ENCODE data around the gene ITPR3. TPM values are rescaled to one million over a fixed set of nuclear protein-coding genes. Genes with fewer than 3 reads are reported as not detected.

ITPR3 gene
- total RNA-seq, 1 experiment from 2014 or later = 103 TPM

DNA sequence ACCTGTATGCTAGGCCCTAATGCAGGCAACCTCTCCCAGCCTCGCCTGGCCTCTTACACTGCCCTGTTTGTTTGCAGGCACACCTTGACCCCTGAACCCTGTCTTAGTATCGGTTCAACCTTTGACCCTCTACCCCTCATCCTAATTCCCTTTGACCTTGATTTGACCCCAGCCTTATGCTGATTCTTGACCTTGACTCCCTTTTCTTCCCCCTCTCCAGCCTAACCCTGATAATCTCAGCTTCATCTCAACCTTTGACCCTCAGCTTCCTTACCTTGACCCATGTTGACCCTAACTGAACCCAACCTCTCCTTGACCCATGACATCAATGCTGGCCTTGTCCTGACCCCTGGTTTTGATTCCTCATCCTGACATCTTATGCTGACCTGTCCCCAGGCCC lies 56.6 kb downstream of the ITPR3 start:
- Histone ChIP-seq H4K20me1 (ENCODE audit: insufficient read depth) (no peaks in the 10 kb centered on the region), H3K36me3 (ENCODE audit: control insufficient read depth in 1 of 2, insufficient read depth in 2 of 2, low read length in 2 of 2) (peaks cover 33 to 55% of the 10 kb centered on the region in 2 experiments; a peak in 3 of 4 replicates), H3K27me3 (ENCODE audit: insufficient read depth, low read length) (no peaks in the 10 kb centered on the region), H3K4me1 (ENCODE audit: control insufficient read depth in 1 of 2, insufficient read depth in 2 of 2, low read length in 2 of 2) (no peaks in the 10 kb centered on the region), H3K79me2 (ENCODE audit: insufficient read depth, low read length) (no peaks in the 10 kb centered on the region), H3K4me3 (replicated peaks in 1 of 2; ENCODE audit: low read depth in 1 of 2, low read length in 2 of 2) (no peak overlapping the region), H3K9me3 (ENCODE audit: control insufficient read depth in 1 of 2, insufficient read depth in 1 of 2, low read depth in 1 of 2, low read length in 2 of 2) (no peaks in the 10 kb centered on the region), H3K27ac (ENCODE audit: low read depth, low read length) (no peak overlapping the region), H3K9me2 (ENCODE audit: insufficient read depth) (no peaks in the 10 kb centered on the region), H3K9ac (ENCODE audit: low read length) (no peak overlapping the region), H3K4me2 (ENCODE audit: low read length) (no peak overlapping the region), H2AFZ (ENCODE audit: low read depth, low read length, poor library complexity, severe bottlenecking) (no peak overlapping the region)
- DNase-seq (ENCODE audit: low read depth, low spot score) = no peak
- CTCF ChIA-PET = no interaction called here
- POLR2A ChIA-PET = no interaction called here
- RAD21 ChIA-PET (ENCODE audit: low non-redundant PET in 1 of 2, low total read pairs in 2 of 2, uncharacterized antibody in 2 of 2, unreplicated experiment in 2 of 2) = no interaction called here
- BruUV-seq (replicated peaks) = no TSS peak
- no peak for ATAC-seq
- TF ChIP-seq, protein P1, sequence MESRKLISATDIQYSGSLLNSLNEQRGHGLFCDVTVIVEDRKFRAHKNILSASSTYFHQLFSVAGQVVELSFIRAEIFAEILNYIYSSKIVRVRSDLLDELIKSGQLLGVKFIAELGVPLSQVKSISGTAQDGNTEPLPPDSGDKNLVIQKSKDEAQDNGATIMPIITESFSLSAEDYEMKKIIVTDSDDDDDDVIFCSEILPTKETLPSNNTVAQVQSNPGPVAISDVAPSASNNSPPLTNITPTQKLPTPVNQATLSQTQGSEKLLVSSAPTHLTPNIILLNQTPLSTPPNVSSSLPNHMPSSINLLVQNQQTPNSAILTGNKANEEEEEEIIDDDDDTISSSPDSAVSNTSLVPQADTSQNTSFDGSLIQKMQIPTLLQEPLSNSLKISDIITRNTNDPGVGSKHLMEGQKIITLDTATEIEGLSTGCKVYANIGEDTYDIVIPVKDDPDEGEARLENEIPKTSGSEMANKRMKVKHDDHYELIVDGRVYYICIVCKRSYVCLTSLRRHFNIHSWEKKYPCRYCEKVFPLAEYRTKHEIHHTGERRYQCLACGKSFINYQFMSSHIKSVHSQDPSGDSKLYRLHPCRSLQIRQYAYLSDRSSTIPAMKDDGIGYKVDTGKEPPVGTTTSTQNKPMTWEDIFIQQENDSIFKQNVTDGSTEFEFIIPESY (IDR thresholded peaks at IDR 0.05; ENCODE audit: extremely low read depth, insufficient replicate concordance, low read length) = no peak
- TF ChIP-seq FOSL1 (IDR thresholded peaks at IDR 0.05; ENCODE audit: low read depth) = no peak
- no peak for TF ChIP-seq SP1 (IDR thresholded peaks at IDR 0.05; ENCODE audit: low read depth)
- TF ChIP-seq JUND (IDR thresholded peaks at IDR 0.05) = no peak
- no peak for TF ChIP-seq SRF (IDR thresholded peaks at IDR 0.05; ENCODE audit: low read depth)
- no peak for TF ChIP-seq ELF1 (IDR thresholded peaks at IDR 0.05; ENCODE audit: borderline replicate concordance, low read depth)
- intact Hi-C loops (cut with micrococcal nuclease) = no loop called here

DNA sequence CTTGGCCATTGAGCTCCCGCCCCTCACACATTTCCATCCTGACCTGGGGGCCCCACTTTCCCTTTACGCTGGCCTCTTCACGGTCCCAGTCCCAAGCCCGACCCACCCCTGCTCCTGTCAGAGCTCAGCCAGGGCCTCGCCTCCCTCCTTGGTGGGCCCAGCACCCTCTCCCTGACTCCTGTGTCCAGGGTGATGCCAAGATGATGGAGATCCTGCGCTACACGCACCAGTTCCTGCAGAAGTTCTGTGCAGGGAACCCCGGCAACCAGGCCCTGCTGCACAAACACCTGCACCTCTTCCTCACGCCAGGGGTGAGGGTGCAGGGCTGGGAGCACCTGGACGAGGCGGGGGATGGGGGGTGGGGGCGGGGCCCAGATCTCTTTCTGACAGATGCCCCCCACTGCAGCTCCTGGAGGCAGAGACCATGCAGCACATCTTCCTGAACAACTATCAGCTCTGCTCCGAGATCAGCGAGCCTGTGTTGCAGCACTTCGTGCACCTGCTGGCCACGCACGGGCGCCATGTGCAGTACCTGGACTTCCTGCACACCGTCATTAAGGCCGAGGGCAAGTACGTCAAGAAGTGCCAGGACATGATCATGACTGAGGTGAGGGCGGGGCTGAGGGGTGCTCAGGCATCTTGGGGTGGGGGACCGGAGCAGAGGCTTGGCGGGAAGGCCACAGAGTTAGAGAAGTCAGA lies 57.3 kb downstream of the ITPR3 start:
- Histone ChIP-seq H3K27me3 (ENCODE audit: insufficient read depth, low read length) (no peaks in the 10 kb centered on the region), H3K36me3 (ENCODE audit: control insufficient read depth in 1 of 2, insufficient read depth in 2 of 2, low read length in 2 of 2) (peaks cover 33 to 59% of the 10 kb centered on the region in 2 experiments; a peak in 3 of 4 replicates), H3K9ac (ENCODE audit: low read length) (no peak overlapping the region), H4K20me1 (ENCODE audit: insufficient read depth) (no peaks in the 10 kb centered on the region), H3K9me3 (ENCODE audit: control insufficient read depth in 1 of 2, insufficient read depth in 1 of 2, low read depth in 1 of 2, low read length in 2 of 2) (no peaks in the 10 kb centered on the region), H3K4me1 (ENCODE audit: control insufficient read depth in 1 of 2, insufficient read depth in 2 of 2, low read length in 2 of 2) (no peaks in the 10 kb centered on the region), H3K79me2 (ENCODE audit: insufficient read depth, low read length) (no peaks in the 10 kb centered on the region), H3K4me2 (ENCODE audit: low read length) (no peak overlapping the region), H2AFZ (ENCODE audit: low read depth, low read length, poor library complexity, severe bottlenecking) (no peak overlapping the region), H3K4me3 (replicated peaks in 1 of 2; ENCODE audit: low read depth in 1 of 2, low read length in 2 of 2) (no peak overlapping the region), H3K9me2 (ENCODE audit: insufficient read depth) (no peaks in the 10 kb centered on the region), H3K27ac (ENCODE audit: low read depth, low read length) (no peak overlapping the region)
- ATAC-seq (no peak), DNase-seq (ENCODE audit: low read depth, low spot score) (no peak)
- ChIA-PET CTCF (no interaction called here), POLR2A (no interaction called here), RAD21 (ENCODE audit: low non-redundant PET in 1 of 2, low total read pairs in 2 of 2, uncharacterized antibody in 2 of 2, unreplicated experiment in 2 of 2) (interaction anchor here in 1 of 2 experiments (0.5 kb wide), 1 partner anchor 90 kb away, joined by 3 read pairs; no protein-coding TSS in a partner anchor)
- intact Hi-C loops (cut with micrococcal nuclease) = no loop called here
- BruUV-seq (replicated peaks) = no TSS peak
- TF ChIP-seq SP1 (IDR thresholded peaks at IDR 0.05; ENCODE audit: low read depth) = no peak
- TF ChIP-seq, protein P2, sequence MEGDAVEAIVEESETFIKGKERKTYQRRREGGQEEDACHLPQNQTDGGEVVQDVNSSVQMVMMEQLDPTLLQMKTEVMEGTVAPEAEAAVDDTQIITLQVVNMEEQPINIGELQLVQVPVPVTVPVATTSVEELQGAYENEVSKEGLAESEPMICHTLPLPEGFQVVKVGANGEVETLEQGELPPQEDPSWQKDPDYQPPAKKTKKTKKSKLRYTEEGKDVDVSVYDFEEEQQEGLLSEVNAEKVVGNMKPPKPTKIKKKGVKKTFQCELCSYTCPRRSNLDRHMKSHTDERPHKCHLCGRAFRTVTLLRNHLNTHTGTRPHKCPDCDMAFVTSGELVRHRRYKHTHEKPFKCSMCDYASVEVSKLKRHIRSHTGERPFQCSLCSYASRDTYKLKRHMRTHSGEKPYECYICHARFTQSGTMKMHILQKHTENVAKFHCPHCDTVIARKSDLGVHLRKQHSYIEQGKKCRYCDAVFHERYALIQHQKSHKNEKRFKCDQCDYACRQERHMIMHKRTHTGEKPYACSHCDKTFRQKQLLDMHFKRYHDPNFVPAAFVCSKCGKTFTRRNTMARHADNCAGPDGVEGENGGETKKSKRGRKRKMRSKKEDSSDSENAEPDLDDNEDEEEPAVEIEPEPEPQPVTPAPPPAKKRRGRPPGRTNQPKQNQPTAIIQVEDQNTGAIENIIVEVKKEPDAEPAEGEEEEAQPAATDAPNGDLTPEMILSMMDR (IDR thresholded peaks at IDR 0.05 in 2 of 3, conservative IDR thresholded peaks at IDR 0.05 in 1 of 3; ENCODE audit: borderline replicate concordance in 1 of 3, insufficient read depth in 1 of 3, low read depth in 2 of 3, low read length in 2 of 3) = no peak
- no peak for TF ChIP-seq SIN3A (IDR thresholded peaks at IDR 0.05; ENCODE audit: low read depth)
- no peak for TF ChIP-seq CEBPB (IDR thresholded peaks at IDR 0.05; ENCODE audit: low read depth)
- TF ChIP-seq TCF7L2 (IDR thresholded peaks at IDR 0.05; ENCODE audit: borderline replicate concordance, extremely low read depth, insufficient read depth, insufficient read length) = no peak
- TF ChIP-seq ZNF274 (IDR thresholded peaks at IDR 0.05; ENCODE audit: low read depth, low read length) = no peak
- no peak for TF ChIP-seq ZFX (IDR thresholded peaks at IDR 0.05)
- TF ChIP-seq POLR2AphosphoS5 (IDR thresholded peaks at IDR 0.05; ENCODE audit: low read depth, low read length) = no peak
- no peak for TF ChIP-seq EZH2phosphoT487 (IDR thresholded peaks at IDR 0.05; ENCODE audit: borderline replicate concordance)
- no peak for TF ChIP-seq SRF (IDR thresholded peaks at IDR 0.05; ENCODE audit: low read depth)
- no peak for TF ChIP-seq RAD21 (IDR thresholded peaks at IDR 0.05; ENCODE audit: low read depth)
- TF ChIP-seq, protein P3, sequence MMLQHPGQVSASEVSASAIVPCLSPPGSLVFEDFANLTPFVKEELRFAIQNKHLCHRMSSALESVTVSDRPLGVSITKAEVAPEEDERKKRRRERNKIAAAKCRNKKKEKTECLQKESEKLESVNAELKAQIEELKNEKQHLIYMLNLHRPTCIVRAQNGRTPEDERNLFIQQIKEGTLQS (IDR thresholded peaks at IDR 0.05) = no peak
- no peak for TF ChIP-seq YY1 (IDR thresholded peaks at IDR 0.05; ENCODE audit: extremely low read depth, insufficient replicate concordance, low read depth, low read length)
